RCC 7860 (cell line): Measurements from ENCODE around the gene PNPLA7.
A peak's percentile ranks its signal among the peaks of the same experiment; 100 is the strongest.
"Not testable (repeated sequence)": the region's sequence is repeated elsewhere in the genome, so short reads cannot be mapped to it uniquely, and the experiment has no call there.

Source experiments
- DNase-seq: peaks from one replicate; pipeline ENCODE4 v3.0.0-alpha.2; 2015; ENCODE audit warnings: low spot score
- FAIRE-seq: peaks from 2 replicates; lab custom pipeline; 2012; peaks lifted over from hg19 to GRCh38; lab: Jason Lieb, UNC

PNPLA7 gene

GRCh38 chr9:137543237-137543963 lies 6.8 kb downstream of the PNPLA7 start:
- DNase-seq (no peak), FAIRE-seq (no peak)

DNA sequence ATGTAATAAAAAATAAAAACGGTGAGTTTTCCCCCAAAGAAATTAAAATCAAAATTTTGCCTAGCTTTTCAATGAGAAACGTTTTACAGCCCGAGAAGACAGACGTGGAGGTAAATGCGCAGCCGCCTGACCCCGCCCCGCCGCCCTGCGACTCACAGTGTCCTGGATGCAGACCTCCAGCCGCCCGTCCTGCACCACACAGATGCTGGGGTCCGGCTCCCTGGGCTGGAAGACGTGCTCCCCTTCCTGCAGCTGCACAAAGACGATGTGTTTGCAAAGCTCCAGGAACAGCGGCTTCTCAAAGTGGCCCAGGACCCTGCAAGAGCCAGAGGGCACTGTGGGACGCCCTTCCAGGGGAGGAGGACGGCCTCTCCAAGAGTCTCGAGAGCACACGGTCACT lies 7.7 kb downstream of the PNPLA7 start:
- FAIRE-seq, result no peak

GRCh38 chr9:137540536-137540935 lies 9.7 kb downstream of the PNPLA7 start:
- DNase-seq (no peak), FAIRE-seq (no peak)

More for the DNA sequence above, 7.7 kb downstream of the PNPLA7 start:
- no peak for DNase-seq

DNA sequence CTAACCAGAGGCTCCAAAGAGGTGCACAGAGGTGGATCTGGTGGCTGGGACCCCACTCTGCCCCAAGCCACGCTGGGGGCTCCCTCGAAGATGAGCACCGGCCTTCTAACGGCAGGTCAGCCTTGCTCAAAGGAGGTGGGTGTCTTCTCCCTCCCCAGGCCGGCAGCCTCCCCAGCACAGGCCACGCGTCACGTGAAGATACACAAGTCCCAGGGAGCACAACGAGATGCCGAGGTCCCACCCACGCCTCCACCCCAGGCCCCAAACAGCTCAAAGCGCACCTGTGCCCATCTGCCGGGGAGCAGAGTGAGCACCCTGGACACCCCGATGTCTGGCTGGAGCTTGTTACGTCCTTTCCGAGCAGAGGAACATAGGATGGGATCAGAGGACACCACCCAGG lies 12.1 kb downstream of the PNPLA7 start:
- no peak for FAIRE-seq
- no peak for DNase-seq

DNA sequence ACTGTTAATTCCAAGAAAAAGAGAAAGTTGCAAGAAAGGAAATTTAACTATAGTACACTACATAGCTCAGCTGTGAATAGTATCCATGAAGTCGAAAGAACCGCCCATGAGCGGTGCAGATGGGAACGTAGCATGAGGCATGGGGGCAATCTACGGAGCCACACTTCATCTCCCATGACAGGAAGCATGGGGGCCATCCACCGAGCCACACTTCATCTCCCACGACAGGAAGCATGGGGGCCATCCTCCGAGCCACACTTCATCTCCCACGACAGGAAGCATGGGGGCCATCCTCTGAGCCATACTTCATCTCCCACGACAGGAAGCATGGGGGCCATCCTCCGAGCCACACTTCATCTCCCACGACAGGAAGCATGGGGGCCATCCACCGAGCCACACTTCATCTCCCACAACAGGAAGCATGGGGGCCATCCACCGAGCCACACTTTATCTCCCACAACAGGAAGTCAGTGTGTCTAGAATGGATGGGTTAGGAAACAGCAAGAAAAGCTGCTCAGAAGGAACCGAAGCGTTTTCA lies 13.5 kb downstream of the PNPLA7 start:
- FAIRE-seq, DNase-seq: not testable (repeated sequence)

- FAIRE-seq, result no peak
These were observed 15.1 kb downstream of the PNPLA7 start for GRCh38 chr9:137535120-137535428.

GRCh38 chr9:137534256-137535119 lies 15.7 kb downstream of the PNPLA7 start:
- FAIRE-seq, result peak; percentile 32
- DNase-seq, result peak; percentile 35

More at GRCh38 chr9:137535120-137535428, 15.1 kb downstream of the PNPLA7 start:
- no peak for DNase-seq

GRCh38 chr9:137532891-137533468 lies 17.2 kb downstream of the PNPLA7 start:
- not testable (repeated sequence) for DNase-seq, FAIRE-seq

DNA sequence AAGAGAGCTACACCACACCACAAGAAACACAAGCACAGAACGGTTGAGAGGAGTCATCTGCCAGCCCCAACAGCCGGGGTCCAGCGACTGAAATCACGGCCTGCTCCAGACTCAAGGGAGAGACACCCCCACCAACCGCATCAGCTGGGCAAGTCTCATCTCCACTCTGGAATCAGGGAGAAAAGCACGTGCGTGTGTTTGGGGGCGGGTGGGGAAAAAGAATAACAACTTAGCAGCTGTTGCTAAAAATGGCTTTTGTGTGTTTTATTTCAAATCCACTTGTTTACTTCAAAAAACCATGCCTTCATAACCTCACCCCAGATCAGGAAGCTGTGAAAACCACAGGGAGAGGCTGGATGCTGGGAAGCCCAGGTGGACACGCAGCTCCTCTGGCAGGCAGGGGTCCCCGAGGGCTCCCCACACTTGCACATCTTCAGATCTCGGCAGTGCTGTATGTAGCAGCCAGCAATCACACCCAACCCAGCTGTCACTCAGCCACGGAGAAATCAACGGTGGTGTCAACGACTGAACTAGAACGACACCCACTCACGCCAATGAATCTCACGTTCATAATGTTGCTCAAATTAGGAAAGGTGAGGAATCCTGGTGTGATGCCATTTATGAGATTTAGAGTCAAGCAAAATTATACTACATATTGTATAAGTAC lies 19.0 kb downstream of the PNPLA7 start:
- DNase-seq (no peak), FAIRE-seq (no peak)

- DNase-seq, result no peak
These were observed 19.9 kb downstream of the PNPLA7 start for GRCh38 chr9:137530331-137530730.

DNA sequence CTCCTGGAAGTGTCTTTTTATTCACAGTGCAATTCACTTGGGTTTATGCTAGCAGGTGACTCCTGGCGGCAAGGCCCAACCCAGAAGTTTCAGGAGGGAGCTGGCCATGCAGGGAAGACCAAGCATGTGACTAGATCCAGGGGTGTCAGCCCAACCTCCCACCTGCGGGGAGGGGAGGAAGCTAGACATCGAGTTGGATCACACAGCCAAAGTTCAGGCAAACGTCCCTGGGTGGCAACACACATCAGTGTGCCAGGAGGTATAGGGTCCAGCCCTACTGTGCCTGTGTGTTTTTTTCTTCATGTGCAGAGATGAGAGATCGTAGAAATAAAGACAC lies 25.3 kb downstream of the PNPLA7 start:
- FAIRE-seq, result no peak

More at GRCh38 chr9:137530331-137530730, 19.9 kb downstream of the PNPLA7 start:
- FAIRE-seq, result no peak

GRCh38 chr9:137524161-137524980 lies 25.8 kb downstream of the PNPLA7 start:
- no peak for FAIRE-seq

More for the DNA sequence above, 25.3 kb downstream of the PNPLA7 start:
- DNase-seq, result no peak

GRCh38 chr9:137522746-137523455 lies 27.3 kb downstream of the PNPLA7 start:
- DNase-seq, result no peak

More at GRCh38 chr9:137524161-137524980, 25.8 kb downstream of the PNPLA7 start:
- no peak for DNase-seq

GRCh38 chr9:137521405-137521985 lies 28.7 kb downstream of the PNPLA7 start:
- DNase-seq (no peak), FAIRE-seq (no peak)

More at GRCh38 chr9:137522746-137523455, 27.3 kb downstream of the PNPLA7 start:
- FAIRE-seq, result no peak

DNA sequence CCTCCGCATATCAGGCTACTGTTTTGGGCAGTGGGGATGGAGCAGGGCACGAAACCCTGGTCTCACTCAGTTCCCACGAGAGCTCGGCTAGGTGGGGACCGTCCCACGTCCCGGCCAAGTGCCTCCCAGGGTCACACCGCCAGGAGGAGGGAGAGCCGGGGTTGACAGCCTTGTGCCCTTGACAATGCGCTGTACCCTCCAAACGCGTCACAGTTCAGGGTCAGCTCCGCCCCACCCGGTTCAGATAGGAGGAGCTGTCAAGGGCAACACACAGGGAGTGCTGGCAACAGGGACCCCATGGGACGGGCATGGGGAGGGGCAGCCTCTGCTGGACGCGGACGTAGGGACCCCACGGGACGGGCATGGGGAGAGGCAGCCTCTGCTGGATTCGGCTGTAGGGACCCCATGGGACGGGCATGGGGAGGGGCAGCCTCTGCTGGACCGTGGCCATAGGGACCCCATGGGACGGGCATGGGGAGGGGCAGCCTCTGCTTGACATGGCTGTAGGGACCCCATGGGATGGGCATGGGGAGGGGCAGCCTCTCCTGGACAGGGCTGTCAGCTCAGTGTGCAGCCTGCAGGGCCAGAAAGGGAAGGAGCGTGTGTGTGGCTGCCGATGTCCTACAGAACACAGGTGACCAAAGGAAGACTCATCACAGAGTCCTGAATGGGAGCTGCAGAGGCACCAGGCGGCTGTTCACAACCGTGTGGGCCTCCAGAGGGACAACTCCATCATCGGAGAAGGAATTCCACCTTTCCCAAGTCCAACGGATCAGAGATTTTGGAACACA lies 29.4 kb downstream of the PNPLA7 start:
- FAIRE-seq (no peak), DNase-seq (no peak)

DNA sequence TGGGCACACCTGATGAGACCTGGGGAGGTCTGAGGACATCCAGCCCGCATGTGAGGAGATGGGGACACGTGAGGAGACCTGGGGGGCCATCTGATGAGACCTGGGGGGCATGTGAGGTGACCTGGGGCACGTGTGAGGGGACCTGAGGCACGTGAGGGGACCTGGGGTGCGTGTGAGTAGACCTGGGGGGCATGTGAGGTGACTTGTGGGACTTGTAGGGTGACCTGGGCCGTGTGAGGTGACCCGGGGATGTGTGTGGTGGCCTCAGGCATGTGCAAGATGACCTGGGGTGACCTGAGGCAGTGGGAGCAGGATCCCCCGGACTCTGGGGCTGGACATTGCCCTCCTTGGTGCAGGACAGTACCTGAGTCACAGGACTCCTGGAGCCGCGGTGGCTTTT lies 30.6 kb downstream of the PNPLA7 start:
- DNase-seq (no peak), FAIRE-seq (no peak)

DNA sequence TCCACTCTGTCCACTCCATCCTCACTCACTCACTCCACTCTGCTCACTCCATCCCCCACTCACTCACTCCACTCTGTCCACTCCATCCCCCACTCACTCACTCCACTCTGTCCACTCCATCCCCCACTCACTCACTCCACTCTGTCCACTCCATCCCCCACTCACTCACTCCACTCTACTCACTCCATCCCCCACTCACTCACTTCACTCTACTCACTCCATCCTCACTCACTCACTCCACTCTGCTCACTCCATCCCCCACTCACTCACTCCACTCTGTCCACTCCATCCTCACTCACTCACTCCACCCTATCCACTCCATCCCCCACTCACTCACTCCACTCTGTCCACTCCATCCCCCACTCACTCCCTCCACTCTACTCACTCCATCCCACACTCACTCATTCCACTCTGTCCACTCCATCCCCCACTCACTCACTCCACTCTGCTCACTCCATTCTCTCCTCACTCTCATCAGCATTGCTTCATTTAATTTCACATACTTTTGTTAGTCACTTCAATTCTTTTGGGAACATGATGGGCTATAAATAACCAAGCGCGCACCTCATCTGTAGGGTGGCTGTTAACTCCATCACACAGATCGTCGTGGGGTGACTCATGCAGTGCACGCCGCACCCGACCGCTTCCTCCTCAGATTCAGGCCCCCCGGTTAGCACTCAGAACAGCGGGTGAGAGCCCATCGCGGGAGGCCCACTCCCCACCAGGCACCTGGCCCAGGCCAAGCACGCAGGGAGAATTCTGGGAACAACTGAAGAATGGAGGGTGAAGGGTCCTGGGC lies 31.3 kb downstream of the PNPLA7 start:
- DNase-seq, FAIRE-seq: not testable (repeated sequence)
